NCI-H1048 (cell line): ENCODE results near the gene AIFM3.

Experiments
- DNase-seq: peaks from one replicate; lab custom pipeline; 2025; lab: John Stamatoyannopoulos, UW

The AIFM3 gene

GRCh38 chr22:20975541-20976290, 8.7 kb downstream of the AIFM3 start:
- no peak for DNase-seq

DNA sequence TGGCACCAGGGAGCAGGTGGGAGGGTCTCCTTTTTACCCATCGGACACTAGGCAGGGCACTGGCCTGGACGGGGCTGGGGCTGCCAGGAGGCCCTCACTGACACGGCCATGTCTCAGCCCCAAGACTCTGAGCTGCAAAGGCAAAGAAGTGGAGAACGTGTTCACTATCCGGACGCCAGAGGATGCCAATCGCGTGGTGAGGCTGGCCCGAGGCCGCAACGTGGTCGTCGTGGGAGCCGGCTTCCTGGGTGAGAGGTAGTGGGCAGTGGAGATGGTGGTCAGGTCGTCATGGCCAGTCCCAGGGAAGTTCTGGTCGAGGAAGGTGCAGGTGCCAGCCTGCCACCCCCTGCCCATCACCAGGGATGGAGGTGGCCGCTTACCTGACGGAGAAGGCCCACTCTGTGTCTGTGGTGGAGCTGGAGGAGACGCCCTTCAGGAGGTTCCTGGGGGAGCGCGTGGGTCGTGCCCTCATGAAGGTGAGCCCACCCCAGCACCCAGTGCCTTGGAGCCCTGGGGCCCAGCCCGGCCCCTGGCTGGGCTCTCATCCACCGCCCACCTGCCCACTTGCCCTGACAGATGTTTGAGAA, 9.3 kb downstream of the AIFM3 start:
- DNase-seq: no peak

DNA sequence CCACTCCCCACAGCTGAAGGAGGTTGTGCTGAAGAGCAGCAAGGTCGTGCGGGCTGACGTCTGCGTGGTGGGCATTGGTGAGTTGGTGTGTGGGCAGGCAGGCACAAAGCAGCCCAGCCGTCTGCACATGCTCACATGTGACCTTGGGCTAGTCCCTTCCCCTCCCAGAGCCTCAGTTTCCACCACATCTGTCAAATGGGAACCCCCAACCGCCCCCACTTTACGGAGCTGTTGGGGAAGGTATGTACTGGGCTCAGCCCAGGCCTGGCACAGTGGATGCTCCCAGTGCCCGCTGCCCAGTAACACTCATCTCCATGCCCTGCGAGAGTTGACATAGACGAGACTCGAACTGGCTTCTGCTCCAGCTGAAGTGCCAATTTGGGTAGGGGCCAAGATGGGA, 10.0 kb downstream of the AIFM3 start:
- no peak for DNase-seq

GRCh38 chr22:20977516-20978170, 10.6 kb downstream of the AIFM3 start:
- DNase-seq: no peak

- DNase-seq: no peak
Measured at GRCh38 chr22:20978419-20978818, 11.4 kb downstream of the AIFM3 start.

GRCh38 chr22:20979243-20979809, 12.3 kb downstream of the AIFM3 start:
- peak; percentile 47 for DNase-seq

GRCh38 chr22:20979940-20980453, 12.9 kb downstream of the AIFM3 start:
- DNase-seq: no peak

DNA sequence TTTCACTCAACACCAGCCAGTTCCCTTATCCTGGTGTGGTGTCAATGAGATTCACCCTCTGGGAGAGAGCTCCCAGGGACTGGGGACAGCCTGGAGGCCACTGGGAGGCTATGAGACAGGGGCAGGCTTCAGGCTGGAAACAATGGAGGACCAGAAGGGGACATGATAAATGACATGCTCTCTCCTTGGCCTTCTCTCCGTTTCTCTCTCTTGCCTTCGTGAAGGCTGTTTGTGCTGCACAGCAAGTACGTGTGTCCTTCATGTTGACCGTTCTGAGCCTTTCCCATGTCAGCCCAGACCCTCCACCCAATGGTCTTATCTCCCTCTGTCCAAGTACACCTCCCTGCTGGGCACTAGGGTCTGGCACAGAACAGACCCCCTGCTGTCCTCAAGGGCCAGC, 13.5 kb downstream of the AIFM3 start:
- no peak for DNase-seq

GRCh38 chr22:20980938-20981722, 14.1 kb downstream of the AIFM3 start:
- DNase-seq: no peak

DNA sequence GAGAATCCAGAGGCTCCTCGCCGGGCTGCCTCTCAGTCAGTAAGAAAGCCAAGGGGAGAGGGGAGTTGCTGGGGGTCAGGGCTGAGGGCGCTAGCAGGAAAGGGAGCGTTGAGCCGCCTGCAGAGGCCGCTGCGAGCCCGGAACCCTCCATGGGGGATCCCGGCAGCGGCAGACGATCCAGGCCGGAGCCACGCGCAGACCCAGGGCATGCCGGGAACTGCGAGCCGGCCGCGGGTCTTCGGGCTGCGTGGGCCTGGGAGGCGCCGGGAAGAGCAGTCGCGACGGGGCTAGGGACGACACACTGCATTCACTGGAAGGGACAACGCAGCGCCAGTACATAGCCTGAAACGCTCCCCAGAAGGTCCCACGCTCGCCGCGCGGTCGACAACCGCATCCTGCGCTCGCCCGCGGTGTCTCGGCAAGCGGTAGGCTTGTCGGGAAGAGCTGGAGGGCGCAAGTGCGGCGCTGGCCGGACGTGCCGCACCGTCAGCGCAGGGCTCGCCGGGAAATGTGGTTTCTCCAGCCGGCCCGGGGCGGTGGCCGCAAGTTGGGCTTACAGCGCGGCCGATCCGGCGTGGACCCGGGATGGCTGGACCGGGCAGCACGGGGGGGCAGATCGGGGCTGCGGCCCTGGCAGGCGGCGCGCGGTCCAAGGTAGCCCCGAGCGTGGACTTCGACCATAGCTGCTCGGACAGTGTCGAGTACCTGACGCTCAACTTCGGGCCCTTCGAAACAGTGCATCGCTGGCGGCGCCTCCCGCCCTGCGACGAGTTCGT, 14.9 kb downstream of the AIFM3 start, which contains the start of gene LZTR1:
Gene LZTR1, plus strand, starts transcription at position 511 of the 776 bp plus-strand sequence. Its CDS starts 75 bp downstream, at position 586.
- no peak for DNase-seq

- DNase-seq: no peak
Measured at GRCh38 chr22:20982563-20982882, 15.5 kb downstream of the AIFM3 start.

- DNase-seq: no peak
Measured at GRCh38 chr22:20983081-20983771, 16.2 kb downstream of the AIFM3 start.

DNA sequence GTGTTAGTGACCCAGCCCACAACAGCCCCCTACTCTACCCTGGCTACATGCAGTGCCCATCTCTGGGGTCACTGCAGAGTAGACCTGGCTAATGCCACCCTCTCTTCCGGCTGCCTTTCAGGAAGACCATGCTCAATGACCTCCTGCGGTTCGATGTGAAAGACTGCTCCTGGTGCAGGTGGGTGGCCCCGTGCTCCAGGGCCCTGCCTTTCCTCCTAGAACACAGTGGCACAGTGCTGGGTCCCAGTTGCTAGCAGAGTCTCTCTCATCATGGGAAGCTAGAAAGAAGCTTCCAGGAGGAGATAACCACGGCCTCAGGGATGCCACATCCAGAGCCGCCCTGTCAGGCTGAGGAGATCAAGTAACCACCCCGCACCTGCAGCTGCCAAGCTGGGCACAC, 18.7 kb downstream of the AIFM3 start:
- DNase-seq: no peak

DNA sequence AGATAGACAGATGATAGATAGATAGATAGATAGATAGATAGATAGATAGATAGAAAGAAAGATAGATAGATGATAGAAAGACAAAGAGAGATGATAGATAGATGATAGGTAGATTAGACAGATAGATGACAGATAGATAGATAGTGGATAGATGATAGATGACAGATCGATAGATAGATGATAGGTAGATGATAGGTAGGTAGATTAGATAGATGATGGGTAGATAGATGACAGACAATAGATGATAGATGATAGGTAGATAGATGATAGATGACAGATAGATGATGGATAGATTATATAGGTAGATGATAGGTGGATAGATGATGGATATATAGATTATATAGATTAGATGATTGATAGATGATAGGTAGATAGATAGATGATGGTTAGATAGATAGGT, 19.3 kb downstream of the AIFM3 start:
- DNase-seq: no peak

DNA sequence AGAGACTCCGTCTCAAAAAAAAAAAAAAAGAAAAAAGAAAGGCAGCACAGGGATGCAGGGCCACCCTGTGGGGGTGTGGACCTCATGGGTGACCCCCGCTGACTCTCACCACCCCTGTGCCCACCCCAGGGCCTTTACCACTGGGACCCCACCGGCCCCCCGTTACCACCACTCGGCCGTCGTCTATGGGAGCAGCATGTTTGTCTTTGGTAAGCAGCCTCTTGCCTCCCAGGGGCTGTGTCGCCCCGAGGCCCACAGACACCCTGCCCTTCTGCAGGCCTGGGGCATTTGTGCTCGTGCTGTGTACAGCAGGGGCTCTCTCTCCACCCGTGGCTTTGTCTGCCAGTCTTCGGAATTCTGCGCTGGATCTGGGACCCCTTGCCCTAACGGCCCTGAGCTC, 20.3 kb downstream of the AIFM3 start:
- DNase-seq: no peak

DNA sequence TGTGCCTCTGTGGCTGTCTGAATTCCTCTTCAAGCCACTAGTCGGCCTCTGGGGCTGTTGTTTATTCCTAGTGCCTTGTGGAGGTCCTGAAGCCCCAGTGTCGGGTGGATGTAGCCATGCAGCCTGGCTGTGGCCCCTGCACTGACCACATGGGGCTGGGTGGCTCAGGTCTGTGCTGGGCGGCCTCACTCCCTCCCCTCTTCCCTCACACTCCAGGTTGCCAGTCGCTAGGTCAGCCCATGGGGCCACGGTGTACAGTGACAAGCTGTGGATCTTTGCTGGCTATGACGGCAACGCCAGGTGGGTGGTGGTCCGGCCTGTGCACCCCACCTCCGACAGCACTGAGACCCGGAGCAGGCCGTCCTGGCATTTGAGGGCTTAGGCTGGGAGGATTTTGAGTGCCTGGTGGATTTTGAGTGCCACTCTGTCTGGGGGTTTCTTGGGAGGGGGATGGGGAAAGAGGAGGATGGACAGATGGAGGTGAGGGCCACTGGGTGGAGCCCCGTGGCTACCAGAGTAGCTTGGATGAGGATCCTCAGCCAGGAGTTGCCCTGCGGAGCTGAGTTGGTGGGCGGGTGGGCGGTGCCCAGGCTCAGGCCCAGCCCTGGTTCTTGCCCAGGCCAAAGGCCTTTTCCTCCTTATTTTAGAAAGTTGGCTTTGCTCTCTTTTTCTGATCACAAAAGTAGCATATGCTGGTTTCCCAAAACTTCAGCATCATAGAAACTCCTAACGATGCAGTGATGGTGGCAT, 21.7 kb downstream of the AIFM3 start:
- no peak for DNase-seq

GRCh38 chr22:20989323-20990138, 22.5 kb downstream of the AIFM3 start:
- no peak for DNase-seq

DNA sequence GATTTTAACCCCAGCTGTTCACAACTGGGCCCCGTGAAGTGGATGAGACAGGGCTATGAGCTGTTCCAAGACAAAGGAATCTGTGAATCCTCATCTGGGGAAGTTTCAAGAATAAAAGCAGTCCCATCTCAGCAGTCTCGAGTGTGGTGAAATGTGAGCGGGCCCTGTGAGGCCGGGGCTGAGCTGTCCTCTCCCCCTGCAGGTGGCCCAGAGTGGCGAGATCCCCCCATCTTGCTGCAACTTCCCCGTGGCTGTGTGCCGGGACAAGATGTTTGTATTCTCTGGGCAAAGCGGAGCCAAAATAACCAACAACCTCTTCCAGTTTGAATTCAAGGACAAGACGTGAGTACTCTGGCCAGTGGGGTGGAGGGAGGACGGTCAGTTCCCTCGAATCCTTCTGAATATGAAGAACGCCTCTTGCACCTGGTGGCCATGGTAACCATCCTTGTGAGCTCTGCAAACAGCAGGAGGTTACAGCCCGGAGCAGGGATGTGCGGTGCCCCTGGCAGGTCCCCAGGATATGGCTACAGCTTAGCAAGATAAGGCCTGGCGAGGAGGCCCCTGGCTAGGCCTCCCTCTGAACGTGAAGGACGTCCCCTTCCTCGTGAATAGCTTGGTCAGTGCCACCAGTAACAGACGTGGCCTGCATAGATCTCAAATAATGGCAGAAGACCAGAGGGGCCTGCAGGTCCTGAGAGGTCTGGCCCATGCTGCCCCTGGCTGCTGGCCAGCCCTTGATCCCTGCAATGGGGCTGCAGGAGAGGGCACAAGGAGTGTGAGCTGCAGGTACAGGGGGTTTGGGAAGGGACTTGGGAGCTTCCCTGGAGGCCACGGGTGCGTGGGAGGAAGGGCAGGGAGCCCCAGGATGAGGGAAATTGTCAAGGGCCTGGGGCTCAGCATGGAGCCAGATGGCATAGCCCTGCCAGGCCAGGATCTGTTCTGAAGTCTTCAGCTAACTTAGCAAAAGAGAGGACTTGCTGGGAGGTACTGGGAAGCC, 23.4 kb downstream of the AIFM3 start:
- no peak for DNase-seq
